ENCODE results near the gene VARS1. TPM values are rescaled to one million over a fixed set of nuclear protein-coding genes. Genes with fewer than 3 reads are reported as not detected.
"Not testable (repeated sequence)": the region's sequence is repeated elsewhere in the genome, so short reads cannot be mapped to it uniquely, and the experiment has no call there.

The VARS1 gene
- 10 to 100 TPM; 32.5 to 52.1 (median 38.9) TPM for polyA plus RNA-seq (ENCODE audit: insufficient read depth in 1 of 5, insufficient read length in 5 of 5, low replicate concordance in 1 of 5)
- long read RNA-seq, donor 1, full-length matches to known transcripts, result 2 of 18 reads
- long read RNA-seq, donor 1, partial matches to known transcripts, result 16 of 18 reads
- long read RNA-seq, donor 1, other reads (novel, unspliced or antisense), result 0 of 18 reads
- long read RNA-seq, donor 2, full-length matches to known transcripts, result 2 of 2 reads
- long read RNA-seq, donor 2, partial matches to known transcripts, result 0 of 2 reads
- long read RNA-seq, donor 2, other reads (novel, unspliced or antisense), result 0 of 2 reads
- long read RNA-seq, donor 3, full-length matches to known transcripts, result 2 of 9 reads
- long read RNA-seq, donor 3, partial matches to known transcripts, result 7 of 9 reads
- long read RNA-seq, donor 3, other reads (novel, unspliced or antisense), result 0 of 9 reads
- long read RNA-seq, donor 4, full-length matches to known transcripts, result 1 of 1,091 reads
- long read RNA-seq, donor 4, partial matches to known transcripts, result 653 of 1,091 reads
- long read RNA-seq, donor 4, other reads (novel, unspliced or antisense), result 437 of 1,091 reads
- long read RNA-seq, donor 5, full-length matches to known transcripts, result 1 of 6 reads
- long read RNA-seq, donor 5, partial matches to known transcripts, result 5 of 6 reads
- long read RNA-seq, donor 5, other reads (novel, unspliced or antisense), result 0 of 6 reads
- long read RNA-seq, donor 6, full-length matches to known transcripts, result 1 of 9 reads
- long read RNA-seq, donor 6, partial matches to known transcripts, result 8 of 9 reads
- long read RNA-seq, donor 6, other reads (novel, unspliced or antisense), result 0 of 9 reads
- long read RNA-seq, donor 7, partial matches to known transcripts, result 5 of 5 reads
- long read RNA-seq, donor 7, other reads (novel, unspliced or antisense), result 0 of 5 reads
- long read RNA-seq, donor 8, partial matches to known transcripts, result 5 of 5 reads
- long read RNA-seq, donor 8, other reads (novel, unspliced or antisense), result 0 of 5 reads

- peak; percentile 88 to 89 for DNase-seq
Measured at GRCh38 chr6:31795616-31796298, at the start of gene VARS1. VARS1 (minus strand) TSS chr6:31795752; CDS start chr6:31795217, 535 bp downstream.

GRCh38 chr6:31844507-31844906, 49.0 kb upstream of the VARS1 start:
- DNase-seq, result no peak

- no peak for DNase-seq
Measured at GRCh38 chr6:31842053-31842452, 46.5 kb upstream of the VARS1 start.

GRCh38 chr6:31839779-31840126, 44.2 kb upstream of the VARS1 start:
- DNase-seq, result not testable (repeated sequence)

DNA sequence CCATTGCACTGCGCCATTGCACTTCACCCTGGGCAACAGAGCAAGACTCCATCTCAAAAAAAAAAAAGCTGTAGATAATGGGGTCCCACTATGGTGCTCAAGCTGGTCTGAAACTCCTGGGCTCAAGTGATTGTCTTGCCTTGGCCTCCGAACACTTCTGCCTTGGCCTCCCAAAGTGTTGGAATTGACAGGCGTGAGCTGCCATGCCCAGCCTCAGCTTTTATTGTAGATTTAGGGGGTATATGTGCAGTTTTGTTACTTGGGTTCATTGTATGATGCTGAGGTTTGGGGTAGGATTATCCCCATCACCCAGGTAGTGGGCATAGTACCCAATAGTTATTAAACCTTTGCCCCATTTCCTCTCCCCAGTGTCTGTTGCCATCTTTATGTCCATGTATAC, 43.4 kb upstream of the VARS1 start:
- no peak for DNase-seq

- DNase-seq, result not testable (repeated sequence)
Measured at GRCh38 chr6:31838114-31838553, 42.6 kb upstream of the VARS1 start.

- no peak for DNase-seq
Measured at GRCh38 chr6:31837369-31838113, 42.0 kb upstream of the VARS1 start.

DNA sequence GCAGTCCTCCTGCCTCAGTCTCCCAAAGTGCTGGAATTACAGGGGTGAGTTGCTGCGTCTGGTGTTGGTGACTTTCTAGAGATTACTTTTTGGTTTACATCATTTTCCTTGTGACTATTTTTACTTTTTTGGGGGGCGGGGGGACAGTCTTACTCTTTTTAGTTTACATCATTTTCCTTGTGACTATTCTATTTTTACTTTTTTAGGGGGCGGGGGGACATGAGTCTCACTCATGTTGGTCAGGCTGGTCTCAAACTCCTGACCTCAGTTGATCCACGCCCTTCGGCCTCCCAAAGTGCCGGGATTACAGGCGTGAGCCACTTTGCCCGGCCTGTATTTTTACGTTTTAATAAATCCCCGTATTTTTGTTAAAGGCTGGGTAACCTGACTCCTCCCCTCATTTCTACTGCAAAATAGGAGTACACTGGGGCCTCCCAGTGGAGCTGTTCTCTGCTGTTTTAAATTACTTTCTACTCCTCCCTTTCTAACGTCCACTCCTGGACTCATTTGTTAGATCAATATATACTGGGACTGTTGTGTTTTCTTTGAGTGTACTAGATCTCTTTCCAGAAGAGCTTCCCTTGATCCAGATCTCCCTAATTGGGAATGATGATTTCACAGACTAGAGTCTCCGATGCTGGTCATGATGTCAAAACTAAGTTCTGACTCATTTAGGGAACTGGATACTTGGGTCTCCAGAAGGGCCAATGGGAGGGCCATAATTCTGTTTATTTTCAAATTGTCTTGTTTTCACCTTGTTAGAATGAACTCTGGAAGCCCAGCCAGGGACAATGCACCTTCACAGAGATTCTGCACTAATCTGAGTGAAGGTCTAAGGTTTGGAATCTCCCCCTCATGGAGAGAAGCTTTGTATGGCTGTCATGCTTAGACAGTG, 41.2 kb upstream of the VARS1 start:
- no peak for DNase-seq

DNA sequence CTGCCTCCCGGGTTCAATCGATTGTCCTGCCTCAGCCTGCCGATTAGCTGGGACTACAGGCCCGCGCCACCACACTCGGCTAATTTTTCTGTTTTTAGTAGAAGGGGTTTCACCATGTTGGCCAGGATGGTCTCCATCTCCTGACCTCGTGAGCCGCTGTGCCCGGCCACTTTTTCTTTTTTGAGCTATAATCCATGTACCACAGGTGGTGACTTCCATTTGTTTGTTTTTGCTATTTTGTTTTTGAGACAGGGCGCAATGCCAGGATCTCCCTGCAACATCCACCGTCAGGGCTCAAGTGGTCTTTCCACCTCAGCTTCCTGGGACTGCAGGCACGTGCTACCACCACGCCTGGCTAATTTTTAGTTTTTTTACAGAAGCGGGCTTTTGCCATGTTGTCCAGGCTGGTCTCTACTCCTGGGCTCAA, 40.5 kb upstream of the VARS1 start:
- DNase-seq, result no peak

DNA sequence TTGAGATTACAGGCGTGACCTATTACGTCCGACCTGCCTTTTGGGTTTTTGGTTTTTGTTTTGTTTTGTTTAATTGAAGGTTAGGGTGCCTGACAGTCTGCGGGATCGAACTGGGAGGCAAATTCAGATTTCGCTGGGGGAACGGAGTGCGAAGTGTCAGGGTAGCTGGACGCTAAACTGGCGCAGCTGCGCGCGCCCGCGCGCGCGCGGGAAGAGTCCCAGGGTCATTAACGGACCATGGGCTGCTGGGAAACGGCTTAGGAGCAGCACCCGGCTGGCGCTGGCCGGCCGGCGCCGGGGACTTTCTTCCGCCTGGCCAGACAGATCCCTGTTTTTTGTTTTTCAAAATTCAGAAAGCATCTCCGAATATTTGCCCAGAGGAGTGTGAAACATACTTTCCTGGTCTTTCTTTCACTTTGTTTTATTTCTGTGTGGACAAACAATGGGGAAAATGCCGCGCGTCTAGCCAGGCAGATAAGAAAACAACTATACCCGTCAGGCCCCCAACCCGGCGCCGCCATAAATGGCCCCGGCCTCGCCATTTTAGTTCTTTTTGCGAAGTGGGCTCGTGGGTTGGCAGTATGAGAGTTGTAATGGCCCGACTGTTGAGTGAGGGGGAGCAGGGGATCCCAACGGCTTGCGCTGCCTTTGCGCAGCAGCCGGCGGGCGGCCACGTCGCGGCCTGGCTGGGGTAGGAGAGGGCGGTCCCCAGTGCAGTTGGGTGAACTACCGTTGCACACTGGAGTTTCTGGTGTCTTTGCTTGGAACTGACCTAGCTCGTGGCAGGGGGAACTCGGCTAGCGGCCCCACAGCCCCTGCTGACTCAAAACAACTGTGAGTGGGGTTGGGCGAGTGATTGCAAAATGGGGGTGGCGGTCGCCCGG, 39.1 kb upstream of the VARS1 start:
- peak; percentile 92 to 93 for DNase-seq

GRCh38 chr6:31831350-31832215, 36.0 kb upstream of the VARS1 start:
- DNase-seq, result no peak

DNA sequence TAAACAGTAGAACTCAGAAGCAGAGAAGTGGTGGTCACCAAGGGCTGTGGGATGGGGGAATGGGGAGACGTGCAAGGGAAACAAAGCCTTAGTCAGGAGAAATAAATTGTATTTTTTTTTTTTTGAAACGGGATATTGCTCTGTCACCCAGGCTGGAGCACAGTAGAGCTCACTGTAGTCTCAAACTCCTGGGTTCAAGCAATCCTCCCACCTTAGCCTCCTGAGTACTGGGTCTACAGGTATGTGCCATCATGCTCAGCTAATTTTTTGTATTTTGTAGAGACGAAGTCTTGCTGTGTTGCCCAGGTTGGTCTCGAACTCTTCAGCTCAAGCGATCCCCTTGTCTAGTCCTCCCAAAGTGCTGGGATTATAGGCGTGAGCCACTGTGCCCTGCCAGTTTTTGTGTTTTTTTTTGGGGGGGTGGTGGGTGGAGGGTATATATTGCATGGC, 35.4 kb upstream of the VARS1 start:
- no peak for DNase-seq

GRCh38 chr6:31829633-31830283, 34.2 kb upstream of the VARS1 start:
- peak in 1 of 2 donors; percentile 73 for DNase-seq

DNA sequence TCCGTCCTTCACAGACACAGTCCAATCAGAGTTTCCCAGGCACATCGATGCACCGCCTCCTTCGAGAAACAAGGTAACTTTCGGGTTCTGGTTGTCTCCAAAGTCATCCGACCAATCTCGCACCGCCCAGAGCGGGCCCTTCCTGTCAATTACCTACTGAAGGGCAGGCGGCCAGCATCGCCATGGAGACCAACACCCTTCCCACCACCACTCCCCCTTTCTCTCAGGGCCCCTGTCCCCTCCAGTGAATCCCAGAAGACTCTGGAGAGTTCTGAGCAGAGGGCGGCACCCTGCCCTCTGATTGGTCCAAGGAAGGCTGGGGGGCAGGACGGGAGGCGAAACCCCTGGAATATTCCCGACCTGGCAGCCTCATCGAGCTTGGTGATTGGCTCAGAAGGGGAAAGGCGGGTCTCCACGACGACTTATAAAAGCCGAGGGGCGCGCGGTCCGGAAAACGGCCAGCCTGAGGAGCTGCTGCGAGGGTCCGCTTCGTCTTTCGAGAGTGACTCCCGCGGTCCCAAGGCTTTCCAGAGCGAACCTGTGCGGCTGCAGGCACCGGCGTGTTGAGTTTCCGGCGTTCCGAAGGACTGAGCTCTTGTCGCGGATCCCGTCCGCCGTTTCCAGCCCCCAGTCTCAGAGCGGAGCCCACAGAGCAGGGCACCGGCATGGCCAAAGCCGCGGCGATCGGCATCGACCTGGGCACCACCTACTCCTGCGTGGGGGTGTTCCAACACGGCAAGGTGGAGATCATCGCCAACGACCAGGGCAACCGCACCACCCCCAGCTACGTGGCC, 31.9 kb upstream of the VARS1 start, which contains the start of gene HSPA1B:
Gene HSPA1B (plus strand): TSS at position 453 of the 794 bp plus-strand sequence. CDS start 213 bp downstream, at position 666.
- DNase-seq, result peak; percentile 99 to 100

DNA sequence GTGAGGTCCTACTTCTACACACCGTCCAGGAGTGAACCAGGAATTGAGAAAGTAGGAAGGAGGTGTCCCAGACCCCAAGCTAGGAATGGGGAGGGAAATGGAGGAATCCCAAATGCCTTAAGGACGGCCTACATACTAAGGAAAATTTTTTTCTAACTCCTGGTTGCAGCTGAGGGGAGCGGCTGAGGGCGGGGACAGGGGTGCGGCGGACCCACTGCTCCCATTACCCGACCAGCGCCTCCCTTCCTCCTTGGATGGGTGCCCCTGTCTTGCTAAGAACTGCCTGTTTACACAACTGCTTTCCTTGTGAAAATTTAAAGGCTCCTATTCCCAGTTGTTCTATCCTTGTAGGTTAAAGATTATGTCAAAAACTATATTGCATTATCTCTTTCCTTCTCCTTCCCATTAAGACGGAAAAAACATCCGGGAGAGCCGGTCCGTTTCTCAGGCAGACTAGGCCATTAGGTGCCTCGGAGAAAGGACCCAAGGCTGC, 31.3 kb upstream of the VARS1 start:
- no peak for DNase-seq

- DNase-seq, result no peak
Measured at GRCh38 chr6:31825553-31825952, 30.0 kb upstream of the VARS1 start.

Measured in right lung (tissue), 10 donors.